Measurements from ENCODE around the gene MRPL34.

Gene MRPL34

DNA sequence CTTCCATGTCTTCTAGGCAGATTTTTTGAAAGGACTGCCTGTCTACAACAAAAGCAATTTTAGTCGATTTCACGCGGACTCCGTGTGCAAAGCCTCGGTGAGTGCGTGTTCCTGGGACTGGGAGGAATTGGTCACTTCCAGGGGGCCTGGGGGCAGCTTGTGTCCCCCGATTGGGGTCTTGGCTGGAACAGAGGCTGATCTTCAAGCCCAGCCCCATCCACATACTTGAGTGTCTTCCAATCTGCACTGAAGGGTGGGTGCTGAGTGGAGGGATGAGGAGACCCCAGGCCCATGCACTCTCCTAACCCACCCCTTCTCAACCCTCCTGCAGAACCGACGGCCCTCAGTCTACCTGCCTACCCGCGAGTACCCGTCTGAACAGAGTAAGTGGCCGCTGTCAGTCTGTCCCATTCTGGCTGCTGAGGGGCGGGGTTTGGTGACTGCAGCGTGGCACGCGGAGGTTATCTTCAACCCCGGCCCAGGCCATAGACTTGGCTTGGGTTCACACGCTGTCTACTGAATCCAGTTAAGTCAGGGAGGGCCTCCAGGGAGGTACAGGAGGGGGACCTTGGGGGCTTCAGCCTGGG lies 8.4 kb downstream of the MRPL34 start:
- Histone ChIP-seq H3K9ac (ENCODE audit: low read depth, low read length) (no peak overlapping the region), H3K27me3 (ENCODE audit: control insufficient read depth, insufficient read depth, low read length) (no peaks in the 10 kb centered on the region), H3K4me2 (ENCODE audit: low read length) (no peak overlapping the region), H3K4me3 (ENCODE audit: low read length) (no peak overlapping the region), H3K9me3 (replicated peaks; ENCODE audit: low read length) (no peaks in the 10 kb centered on the region), H3K36me3 (ENCODE audit: insufficient read depth, low read length) (peaks cover 42% of the 10 kb centered on the region), H3K4me1 (ENCODE audit: control insufficient read depth, insufficient read depth, low read length) (peaks cover 19% of the 10 kb centered on the region)

DNA sequence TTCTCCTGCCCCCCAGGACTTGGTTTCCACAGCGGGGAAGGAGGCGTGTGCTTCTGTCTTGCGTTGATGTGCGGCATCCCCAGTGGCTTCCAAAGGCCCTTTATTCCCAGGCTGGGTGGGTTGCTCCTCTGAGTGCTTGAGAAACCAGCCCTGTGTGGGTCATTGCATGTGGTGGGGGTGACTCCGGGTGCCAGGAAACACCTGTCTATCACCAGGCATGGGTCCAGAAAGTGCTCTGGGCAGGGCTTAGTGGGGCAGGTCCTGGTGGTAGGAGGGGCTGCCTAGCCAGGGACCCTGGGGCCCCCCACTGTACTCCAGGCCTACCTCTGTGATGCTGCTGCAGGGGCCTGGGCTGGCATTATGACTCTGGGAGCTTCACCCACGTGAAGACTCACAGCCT lies 13.3 kb downstream of the MRPL34 start:
- H3K36me3 ChIP-seq (ENCODE audit: insufficient read depth, low read length), result peaks cover 52% of the 10 kb centered on the region
- no peak overlapping the region for H3K4me3 ChIP-seq (ENCODE audit: low read length)
- no peak overlapping the region for H3K9ac ChIP-seq (ENCODE audit: low read depth, low read length)
- no peaks in the 10 kb centered on the region for H3K4me1 ChIP-seq (ENCODE audit: control insufficient read depth, insufficient read depth, low read length)
- H3K27me3 ChIP-seq (ENCODE audit: control insufficient read depth, insufficient read depth, low read length), result no peaks in the 10 kb centered on the region
- no peaks in the 10 kb centered on the region for H3K9me3 ChIP-seq (replicated peaks; ENCODE audit: low read length)
- no peak overlapping the region for H3K4me2 ChIP-seq (ENCODE audit: low read length)

DNA sequence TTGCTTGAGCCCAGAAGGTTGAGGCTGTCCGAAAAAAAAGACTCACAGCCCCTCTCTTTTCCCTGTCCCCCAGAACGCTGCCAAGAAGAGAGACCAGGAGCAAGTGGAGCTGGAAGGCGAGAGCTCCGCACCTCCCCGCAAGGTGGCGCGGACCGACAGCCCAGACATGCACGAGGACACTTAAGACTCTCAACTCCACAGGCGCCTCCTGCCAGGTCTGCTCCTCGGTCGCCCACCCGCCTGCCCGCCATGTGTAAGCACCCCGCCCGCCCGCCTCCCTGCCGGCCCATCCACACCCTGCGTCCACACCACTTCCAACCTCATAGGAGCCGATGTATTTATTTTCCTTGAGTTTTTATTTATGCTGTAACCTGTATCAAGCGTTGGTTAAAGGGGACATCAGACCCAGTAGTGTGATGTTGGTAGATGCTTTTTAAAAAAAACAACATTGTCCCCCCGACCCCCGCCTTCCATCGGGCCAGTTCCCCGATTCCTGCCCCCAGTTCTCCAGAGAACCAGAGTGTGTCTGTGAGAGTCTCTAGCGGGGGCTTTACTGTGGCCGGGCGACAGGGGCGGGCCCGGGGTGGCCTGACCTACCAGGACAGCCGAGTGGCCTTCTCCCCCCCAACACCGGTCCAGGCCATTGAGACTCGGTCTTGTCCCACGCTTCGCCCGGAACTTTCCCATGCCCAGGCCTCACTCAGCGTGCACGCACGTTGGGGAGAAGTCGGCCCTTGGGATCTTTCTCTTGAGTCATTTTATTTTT lies 14.0 kb downstream of the MRPL34 start:
- H3K9ac ChIP-seq (ENCODE audit: low read depth, low read length), result no peak overlapping the region

DNA sequence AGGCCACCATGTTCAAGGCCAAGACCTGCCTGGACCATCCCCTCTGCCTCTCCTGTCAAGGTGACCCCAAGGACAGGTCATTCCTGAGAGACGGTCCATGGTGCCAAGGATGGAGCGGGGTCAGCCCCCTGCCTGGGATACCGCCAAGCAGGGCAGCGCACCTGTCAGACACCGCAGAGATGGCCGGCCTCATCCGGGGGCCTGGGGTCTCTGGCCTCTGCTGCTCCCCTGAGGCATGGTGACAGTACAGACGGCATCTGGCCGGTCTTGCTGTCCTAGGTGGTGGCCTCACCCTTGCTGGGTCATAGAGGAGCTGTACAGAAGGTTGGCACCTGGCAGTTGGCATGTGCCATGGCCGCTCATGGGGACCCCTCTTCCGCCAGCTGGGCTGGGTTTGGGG lies 14.8 kb downstream of the MRPL34 start:
- Histone ChIP-seq H3K27me3 (ENCODE audit: control insufficient read depth, insufficient read depth, low read length) (no peaks in the 10 kb centered on the region), H3K4me3 (ENCODE audit: low read length) (no peak overlapping the region), H3K36me3 (ENCODE audit: insufficient read depth, low read length) (peaks cover 40% of the 10 kb centered on the region), H3K4me1 (ENCODE audit: control insufficient read depth, insufficient read depth, low read length) (no peaks in the 10 kb centered on the region), H3K4me2 (ENCODE audit: low read length) (no peak overlapping the region), H3K9me3 (replicated peaks; ENCODE audit: low read length) (no peaks in the 10 kb centered on the region), H3K9ac (ENCODE audit: low read depth, low read length) (no peak overlapping the region)

More for the DNA sequence above, 14.0 kb downstream of the MRPL34 start:
- no peak overlapping the region for H3K4me2 ChIP-seq (ENCODE audit: low read length)
- H3K4me3 ChIP-seq (ENCODE audit: low read length), result no peak overlapping the region
- no peaks in the 10 kb centered on the region for H3K27me3 ChIP-seq (ENCODE audit: control insufficient read depth, insufficient read depth, low read length)
- no peaks in the 10 kb centered on the region for H3K4me1 ChIP-seq (ENCODE audit: control insufficient read depth, insufficient read depth, low read length)
- no peaks in the 10 kb centered on the region for H3K9me3 ChIP-seq (replicated peaks; ENCODE audit: low read length)
- H3K36me3 ChIP-seq (ENCODE audit: insufficient read depth, low read length), result peaks cover 45% of the 10 kb centered on the region

DNA sequence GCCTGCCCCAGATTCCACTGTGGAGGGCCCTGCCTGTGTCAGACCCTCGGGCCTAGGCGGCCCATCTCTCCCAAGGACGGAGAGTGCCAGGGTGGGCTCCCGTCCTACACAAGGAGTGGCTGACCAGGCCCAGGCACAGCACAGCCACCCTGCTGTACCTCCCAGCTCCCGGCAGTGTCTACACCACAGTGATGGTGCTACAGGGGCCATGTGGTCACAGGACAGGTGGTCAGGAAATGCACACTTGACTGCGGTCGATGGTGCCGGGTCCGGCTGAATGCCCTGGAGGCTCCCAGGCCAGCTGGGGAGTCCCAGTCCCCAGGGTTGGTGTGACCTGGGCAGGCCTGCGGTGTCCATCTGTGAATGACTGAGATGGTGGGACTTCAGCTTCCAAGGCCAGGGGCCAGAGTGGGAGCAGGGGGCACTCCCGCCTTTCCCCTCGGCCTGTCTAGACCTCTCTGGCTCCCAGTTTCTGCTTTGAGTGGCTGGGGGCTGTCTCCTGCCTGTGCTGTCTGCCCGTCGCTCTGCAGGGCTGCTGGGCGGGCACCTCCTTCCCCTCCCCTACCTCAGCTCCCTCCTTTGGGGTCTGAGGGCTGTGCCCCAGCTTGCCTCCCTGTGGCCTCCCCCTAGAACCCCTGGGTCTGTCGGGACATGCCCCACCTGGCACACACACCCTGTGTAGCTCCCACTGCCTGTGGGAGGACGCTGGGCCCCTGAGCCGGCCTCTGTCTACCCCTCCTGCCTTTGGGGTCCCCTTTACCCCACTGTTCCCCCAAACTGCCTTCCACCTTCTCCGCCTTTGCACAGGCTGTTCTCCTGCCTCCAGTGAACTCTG lies 16.2 kb downstream of the MRPL34 start:
- Histone ChIP-seq H3K27me3 (ENCODE audit: control insufficient read depth, insufficient read depth, low read length) (no peaks in the 10 kb centered on the region), H3K4me3 (ENCODE audit: low read length) (no peak overlapping the region), H3K9ac (ENCODE audit: low read depth, low read length) (no peak overlapping the region), H3K4me1 (ENCODE audit: control insufficient read depth, insufficient read depth, low read length) (no peaks in the 10 kb centered on the region), H3K4me2 (ENCODE audit: low read length) (no peak overlapping the region), H3K36me3 (ENCODE audit: insufficient read depth, low read length) (peaks cover 33% of the 10 kb centered on the region), H3K9me3 (replicated peaks; ENCODE audit: low read length) (no peaks in the 10 kb centered on the region)

DNA sequence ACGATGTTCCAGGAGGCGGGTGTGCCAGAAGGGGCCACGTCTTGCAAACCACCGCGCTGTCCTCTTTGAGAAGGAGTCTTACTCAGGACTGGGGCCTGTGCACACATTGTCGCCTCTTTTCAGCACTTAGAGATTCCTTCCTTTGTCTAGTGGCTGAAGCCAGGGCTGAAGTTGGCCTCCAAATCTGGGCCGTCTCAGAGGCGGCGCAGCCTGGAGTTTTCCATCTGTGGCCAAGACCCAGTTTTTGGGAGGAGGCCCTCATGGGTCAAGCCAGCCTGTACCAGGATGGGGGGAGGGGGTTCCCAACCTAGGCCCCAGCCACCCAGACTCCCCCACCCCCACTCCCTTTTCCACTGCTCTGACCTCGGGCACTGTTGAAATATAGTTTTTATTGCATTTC lies 17.2 kb downstream of the MRPL34 start:
- no peak overlapping the region for H3K4me3 ChIP-seq (ENCODE audit: low read length)
- H3K27me3 ChIP-seq (ENCODE audit: control insufficient read depth, insufficient read depth, low read length), result no peaks in the 10 kb centered on the region
- peaks cover 36% of the 10 kb centered on the region for H3K36me3 ChIP-seq (ENCODE audit: insufficient read depth, low read length)
- no peak overlapping the region for H3K4me2 ChIP-seq (ENCODE audit: low read length)
- H3K9me3 ChIP-seq (replicated peaks; ENCODE audit: low read length), result no peaks in the 10 kb centered on the region
- no peaks in the 10 kb centered on the region for H3K4me1 ChIP-seq (ENCODE audit: control insufficient read depth, insufficient read depth, low read length)
- H3K9ac ChIP-seq (ENCODE audit: low read depth, low read length), result no peak overlapping the region

DNA sequence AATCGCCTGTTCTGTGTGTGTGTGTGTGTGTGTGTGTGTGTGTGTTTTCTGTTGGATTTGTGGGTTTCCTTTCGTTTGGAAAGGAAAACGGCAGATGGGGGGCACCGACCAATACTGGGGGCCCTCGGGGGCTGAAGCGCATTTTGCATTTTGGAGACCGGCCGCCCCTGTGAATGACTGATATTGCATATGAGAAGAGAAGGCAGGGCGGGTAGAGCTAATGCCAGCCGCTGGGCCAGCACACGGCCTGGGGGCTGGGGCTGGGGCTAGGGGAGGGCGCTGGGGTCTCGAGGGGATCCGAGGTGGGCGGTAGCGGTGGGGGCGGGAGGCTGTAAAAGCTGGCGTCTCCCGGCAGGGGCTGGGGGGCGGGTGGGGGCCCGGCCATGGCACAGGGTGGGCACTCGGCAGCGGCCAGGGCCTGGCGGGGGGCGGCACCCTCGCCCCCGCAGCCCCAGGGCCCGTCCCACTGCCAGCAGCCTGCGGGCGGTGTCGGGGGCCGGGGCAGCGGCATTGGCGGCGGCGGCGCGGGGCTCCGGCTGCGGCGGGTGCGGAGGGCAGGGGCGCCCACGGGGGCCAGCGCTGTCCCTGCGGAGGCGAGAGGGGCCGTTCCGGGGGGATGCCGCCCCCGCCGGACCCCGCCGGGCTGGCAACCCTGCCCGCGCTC lies 17.8 kb downstream of the MRPL34 start:
- no peak overlapping the region for H3K9ac ChIP-seq (ENCODE audit: low read depth, low read length)
- no peaks in the 10 kb centered on the region for H3K9me3 ChIP-seq (replicated peaks; ENCODE audit: low read length)
- no peaks in the 10 kb centered on the region for H3K27me3 ChIP-seq (ENCODE audit: control insufficient read depth, insufficient read depth, low read length)
- H3K4me3 ChIP-seq (ENCODE audit: low read length), result no peak overlapping the region
- H3K4me2 ChIP-seq (ENCODE audit: low read length), result no peak overlapping the region
- H3K4me1 ChIP-seq (ENCODE audit: control insufficient read depth, insufficient read depth, low read length), result no peaks in the 10 kb centered on the region
- peaks cover 36% of the 10 kb centered on the region for H3K36me3 ChIP-seq (ENCODE audit: insufficient read depth, low read length)

DNA sequence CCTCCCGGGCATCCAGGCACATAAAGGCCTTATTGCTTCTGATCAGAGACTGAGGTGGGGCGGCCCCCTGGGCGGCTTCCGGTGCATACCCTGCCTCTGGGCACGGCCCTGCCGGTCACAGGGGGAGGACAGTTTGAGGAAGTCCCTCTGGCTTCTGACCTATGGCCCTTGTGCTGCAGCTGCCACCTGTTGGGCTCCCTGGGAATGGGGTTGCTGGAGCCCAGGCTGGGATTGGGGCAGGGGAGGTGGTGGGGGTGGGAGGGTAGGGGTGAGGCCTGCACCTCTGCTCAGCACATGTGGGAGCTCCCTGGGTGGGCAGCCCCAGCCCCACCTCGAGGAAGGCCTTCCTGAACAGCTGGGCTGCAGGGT lies 18.3 kb downstream of the MRPL34 start:
- Histone ChIP-seq H3K9ac (ENCODE audit: low read depth, low read length) (no peak overlapping the region), H3K4me1 (ENCODE audit: control insufficient read depth, insufficient read depth, low read length) (no peaks in the 10 kb centered on the region), H3K27me3 (ENCODE audit: control insufficient read depth, insufficient read depth, low read length) (no peaks in the 10 kb centered on the region), H3K36me3 (ENCODE audit: insufficient read depth, low read length) (peaks cover 34% of the 10 kb centered on the region), H3K9me3 (replicated peaks; ENCODE audit: low read length) (no peaks in the 10 kb centered on the region), H3K4me2 (ENCODE audit: low read length) (no peak overlapping the region), H3K4me3 (ENCODE audit: low read length) (no peak overlapping the region)

DNA sequence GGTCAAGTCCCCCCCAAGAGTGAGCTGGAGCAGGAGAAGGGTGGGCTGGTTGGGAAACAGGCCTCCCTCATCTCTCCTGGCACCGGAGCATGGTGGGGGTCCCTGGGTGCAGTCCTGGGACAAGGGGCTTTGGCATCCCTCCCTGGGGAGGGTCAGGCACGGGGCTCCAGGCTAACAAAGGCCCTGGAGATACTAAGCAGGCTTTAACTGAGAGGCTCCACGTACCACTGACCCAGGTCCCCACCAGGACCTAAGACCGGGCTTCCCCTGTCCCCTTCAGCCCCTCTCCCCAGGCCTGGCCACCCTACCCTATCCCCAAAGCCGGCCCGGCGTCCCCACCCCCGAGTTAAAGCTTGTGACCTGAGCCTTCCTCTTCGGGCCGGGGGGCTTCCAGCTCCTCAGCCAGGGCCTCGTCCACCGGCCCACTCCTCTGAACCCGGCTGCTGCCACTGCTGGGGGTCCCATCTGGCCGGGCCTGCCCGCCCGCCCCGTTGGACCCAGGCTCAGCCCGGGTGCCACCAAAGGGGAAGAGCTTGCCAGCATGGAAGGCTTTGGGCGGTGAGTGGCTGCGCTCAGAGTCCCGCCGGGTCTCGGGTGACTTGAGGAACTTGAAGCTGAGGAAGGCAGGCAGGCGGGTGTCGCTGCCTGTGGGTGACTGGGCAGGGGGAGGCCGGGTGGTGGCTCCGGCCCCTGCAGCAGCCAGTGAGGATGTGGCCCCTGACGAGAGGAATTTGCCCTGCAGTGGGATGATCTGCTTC lies 18.9 kb downstream of the MRPL34 start:
- H3K4me2 ChIP-seq (ENCODE audit: low read length), result no peak overlapping the region
- no peak overlapping the region for H3K4me3 ChIP-seq (ENCODE audit: low read length)
- H3K9me3 ChIP-seq (replicated peaks; ENCODE audit: low read length), result no peaks in the 10 kb centered on the region
- H3K36me3 ChIP-seq (ENCODE audit: insufficient read depth, low read length), result peaks cover 29% of the 10 kb centered on the region
- H3K9ac ChIP-seq (ENCODE audit: low read depth, low read length), result no peak overlapping the region
- no peaks in the 10 kb centered on the region for H3K4me1 ChIP-seq (ENCODE audit: control insufficient read depth, insufficient read depth, low read length)
- no peaks in the 10 kb centered on the region for H3K27me3 ChIP-seq (ENCODE audit: control insufficient read depth, insufficient read depth, low read length)

DNA sequence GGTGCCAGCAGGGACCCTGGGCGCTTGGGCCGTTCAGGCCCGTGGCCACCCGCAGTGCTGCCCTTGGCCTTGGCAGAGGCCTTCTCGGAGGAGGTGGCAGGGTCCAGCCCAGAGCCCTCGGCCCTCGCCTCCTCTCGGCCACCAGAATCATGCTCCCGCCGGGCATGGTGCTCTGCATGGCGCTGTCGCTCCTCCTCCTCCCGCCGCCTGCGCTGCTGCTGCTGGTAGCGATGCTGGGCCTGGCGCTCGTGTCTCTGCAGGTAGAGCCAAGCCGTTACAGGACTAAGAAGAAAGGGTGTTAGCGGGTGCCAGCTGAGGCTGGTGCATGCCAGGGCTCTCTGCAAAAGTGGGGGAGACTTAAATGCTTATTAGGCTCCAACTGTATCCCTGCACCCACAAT lies 19.5 kb downstream of the MRPL34 start:
- Histone ChIP-seq H3K4me3 (ENCODE audit: low read length) (no peak overlapping the region), H3K27me3 (ENCODE audit: control insufficient read depth, insufficient read depth, low read length) (no peaks in the 10 kb centered on the region), H3K9me3 (replicated peaks; ENCODE audit: low read length) (no peaks in the 10 kb centered on the region), H3K9ac (ENCODE audit: low read depth, low read length) (no peak overlapping the region), H3K36me3 (ENCODE audit: insufficient read depth, low read length) (peaks cover 25% of the 10 kb centered on the region), H3K4me1 (ENCODE audit: control insufficient read depth, insufficient read depth, low read length) (no peaks in the 10 kb centered on the region), H3K4me2 (ENCODE audit: low read length) (no peak overlapping the region)
